Stimulated activated CD4-positive, alpha-beta T cell treated with anti-CD3 and anti-CD28 coated beads, Interleukin-15, amount 100 ng/mL, for 24 hours (primary cell): ENCODE measurements around the gene ARHGEF38.
A peak's percentile ranks its signal among the peaks of the same experiment; 100 is the strongest.

Source experiments
- DNase-seq: peaks from one replicate; pipeline ENCODE4 v3.0.0-alpha.2; 2020

The ARHGEF38 gene

GRCh38 chr4:105619188-105619931 lies 66.9 kb downstream of the ARHGEF38 start:
- no peak for DNase-seq

GRCh38 chr4:105620640-105621323 lies 68.4 kb downstream of the ARHGEF38 start:
- DNase-seq: no peak

- no peak for DNase-seq
Measured at GRCh38 chr4:105622269-105622668, 69.8 kb downstream of the ARHGEF38 start.

GRCh38 chr4:105623099-105623498 lies 70.7 kb downstream of the ARHGEF38 start:
- DNase-seq: no peak

GRCh38 chr4:105624530-105624929 lies 72.1 kb downstream of the ARHGEF38 start:
- DNase-seq: no peak

- DNase-seq: no peak
Measured at GRCh38 chr4:105625214-105625613, 72.8 kb downstream of the ARHGEF38 start.

- no peak for DNase-seq
Measured at GRCh38 chr4:105626846-105627245, 74.4 kb downstream of the ARHGEF38 start.

- DNase-seq: no peak
Measured at GRCh38 chr4:105627620-105628019, 75.2 kb downstream of the ARHGEF38 start.

GRCh38 chr4:105630670-105631655 lies 78.5 kb downstream of the ARHGEF38 start:
- DNase-seq: no peak

GRCh38 chr4:105631818-105632400 lies 79.5 kb downstream of the ARHGEF38 start:
- no peak for DNase-seq

- no peak for DNase-seq
Measured at GRCh38 chr4:105632599-105632998, 80.2 kb downstream of the ARHGEF38 start.

GRCh38 chr4:105633241-105633640 lies 80.8 kb downstream of the ARHGEF38 start:
- no peak for DNase-seq

- DNase-seq: no peak
Measured at GRCh38 chr4:105634402-105635080, 82.1 kb downstream of the ARHGEF38 start.

GRCh38 chr4:105637408-105638176 lies 85.2 kb downstream of the ARHGEF38 start:
- DNase-seq: peak; percentile 5

- no peak for DNase-seq
Measured at GRCh38 chr4:105641845-105642244, 89.4 kb downstream of the ARHGEF38 start.

GRCh38 chr4:105644257-105644656 lies 91.8 kb downstream of the ARHGEF38 start:
- DNase-seq: no peak

- DNase-seq: no peak
Measured at GRCh38 chr4:105645440-105645839, 93.0 kb downstream of the ARHGEF38 start.

- DNase-seq: no peak
Measured at GRCh38 chr4:105650190-105650589, 97.8 kb downstream of the ARHGEF38 start.

GRCh38 chr4:105651884-105652283 lies 99.5 kb downstream of the ARHGEF38 start:
- no peak for DNase-seq

GRCh38 chr4:105652286-105652888 lies 100.0 kb downstream of the ARHGEF38 start:
- no peak for DNase-seq
